GM13977 (cell line): ENCODE data around the gene KRT36.

Source experiments
- DNase-seq: peaks from one replicate; pipeline ENCODE4 v3.0.0; 2012; ENCODE audit warnings: low spot score
- in situ Hi-C: fragments of 300-500 bp; cut with MboI; formaldehyde crosslinking; loops from one replicate; pipeline ENCODE4 v1.12.0; 2022; ENCODE audit warnings: low sequenced_read_pairs, low pct_unique_long_range_greater_than_20kb, mixed read lengths, inconsistent platforms; ENCODE audit not compliant: unreplicated experiment
- TF ChIP-seq, protein P1 (sequence below): IDR thresholded peaks from 2 replicates; pipeline ENCODE4 v1.5.1; 2012; ENCODE audit warnings: mild to moderate bottlenecking, control low read depth; ENCODE audit not compliant: insufficient read depth; ENCODE audit errors: extremely low read depth, missing control alignments

The KRT36 gene

DNA sequence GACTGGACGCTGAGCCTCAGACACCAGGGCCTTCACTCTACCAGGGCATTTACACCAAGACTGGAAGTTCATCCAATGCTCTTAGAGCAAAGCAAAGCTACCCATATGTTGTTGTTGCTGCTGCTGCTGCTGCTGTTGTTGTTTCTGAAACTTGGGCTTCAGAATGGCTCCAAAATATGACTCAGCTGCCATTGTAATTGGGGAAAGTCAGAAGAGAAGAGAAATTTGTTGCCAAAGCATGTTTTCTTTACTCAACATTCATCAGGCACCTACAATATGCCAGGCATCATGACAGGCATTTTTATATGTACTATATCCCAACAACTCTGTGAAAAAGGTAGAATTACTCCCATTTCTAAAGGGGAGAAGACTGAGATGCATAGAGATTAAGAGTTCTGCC, 34.5 kb downstream of the KRT36 start:
- in situ Hi-C loops: no loop called here
- no peak for DNase-seq
- TF ChIP-seq, protein P1, sequence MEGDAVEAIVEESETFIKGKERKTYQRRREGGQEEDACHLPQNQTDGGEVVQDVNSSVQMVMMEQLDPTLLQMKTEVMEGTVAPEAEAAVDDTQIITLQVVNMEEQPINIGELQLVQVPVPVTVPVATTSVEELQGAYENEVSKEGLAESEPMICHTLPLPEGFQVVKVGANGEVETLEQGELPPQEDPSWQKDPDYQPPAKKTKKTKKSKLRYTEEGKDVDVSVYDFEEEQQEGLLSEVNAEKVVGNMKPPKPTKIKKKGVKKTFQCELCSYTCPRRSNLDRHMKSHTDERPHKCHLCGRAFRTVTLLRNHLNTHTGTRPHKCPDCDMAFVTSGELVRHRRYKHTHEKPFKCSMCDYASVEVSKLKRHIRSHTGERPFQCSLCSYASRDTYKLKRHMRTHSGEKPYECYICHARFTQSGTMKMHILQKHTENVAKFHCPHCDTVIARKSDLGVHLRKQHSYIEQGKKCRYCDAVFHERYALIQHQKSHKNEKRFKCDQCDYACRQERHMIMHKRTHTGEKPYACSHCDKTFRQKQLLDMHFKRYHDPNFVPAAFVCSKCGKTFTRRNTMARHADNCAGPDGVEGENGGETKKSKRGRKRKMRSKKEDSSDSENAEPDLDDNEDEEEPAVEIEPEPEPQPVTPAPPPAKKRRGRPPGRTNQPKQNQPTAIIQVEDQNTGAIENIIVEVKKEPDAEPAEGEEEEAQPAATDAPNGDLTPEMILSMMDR: no peak

DNA sequence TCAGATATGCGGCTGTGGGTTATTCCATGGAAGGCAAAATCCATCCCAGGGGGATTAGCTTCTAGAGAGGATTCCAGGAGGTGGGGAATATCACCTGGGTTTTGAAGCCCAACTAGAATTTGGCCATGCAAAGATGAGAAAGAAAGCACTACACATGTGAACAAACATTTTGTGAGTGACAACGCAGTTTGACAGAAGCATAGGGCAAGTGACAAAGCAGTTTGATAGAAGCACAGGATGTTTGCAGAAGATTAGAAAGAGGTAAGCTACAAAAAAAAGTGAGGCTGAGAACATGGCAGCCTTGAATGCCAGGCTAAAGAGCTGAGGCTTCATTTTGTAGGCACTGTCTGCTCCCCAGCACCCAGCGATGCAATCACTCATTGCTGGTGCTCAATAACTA, 36.6 kb downstream of the KRT36 start:
- TF ChIP-seq, protein P1: no peak
- in situ Hi-C loops: no loop called here
- DNase-seq: no peak

DNA sequence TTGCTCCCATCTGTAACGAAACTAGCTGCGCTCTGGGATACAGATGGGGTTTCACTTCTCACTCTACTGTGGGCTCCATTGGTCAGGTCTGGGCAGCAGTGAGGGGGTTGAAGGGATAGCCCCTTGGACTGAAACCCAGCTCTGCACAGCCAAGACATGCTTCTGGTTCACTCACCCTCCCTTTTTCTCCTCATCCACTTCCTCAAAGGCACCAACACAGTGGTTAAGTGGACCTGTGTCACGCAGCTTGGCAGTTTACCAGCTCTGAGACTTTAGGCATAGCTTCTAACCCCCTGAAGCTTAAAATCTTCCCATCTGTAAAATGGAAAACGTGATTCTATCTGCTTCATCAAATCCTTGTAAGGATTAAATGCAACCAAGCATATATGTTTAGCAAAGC, 37.4 kb downstream of the KRT36 start:
- in situ Hi-C loops: no loop called here
- no peak for DNase-seq
- TF ChIP-seq, protein P1: no peak

DNA sequence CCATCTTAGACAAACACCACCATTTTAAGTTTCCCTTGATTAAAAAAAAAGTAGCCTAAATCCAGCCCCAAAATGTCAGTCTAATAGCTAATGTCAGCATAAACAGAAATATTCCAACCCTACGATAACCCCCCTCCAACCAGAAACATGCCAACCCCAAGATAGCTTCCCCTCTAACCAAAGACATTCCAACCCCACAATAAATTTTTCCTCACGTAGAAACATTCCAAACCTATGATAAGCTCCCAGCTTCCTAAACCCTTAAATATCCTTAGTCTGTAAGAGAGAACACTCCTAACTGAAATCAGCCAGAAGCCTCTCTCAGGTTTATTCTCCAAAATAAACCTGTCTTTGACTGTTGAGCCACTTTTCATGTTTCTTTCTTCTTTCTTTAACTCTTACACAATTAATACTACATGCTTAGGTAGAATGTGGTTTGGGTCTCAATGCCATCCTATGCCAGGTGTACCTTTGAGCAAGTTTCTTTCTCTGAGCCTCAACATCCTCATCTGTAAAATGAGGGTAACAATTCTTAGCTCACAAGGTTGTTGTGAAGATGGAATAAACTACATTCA, 38.5 kb downstream of the KRT36 start:
- no peak for DNase-seq
- TF ChIP-seq, protein P1: no peak
- in situ Hi-C loops: no loop called here

- TF ChIP-seq, protein P1: no peak
- in situ Hi-C loops: no loop called here
- no peak for DNase-seq
These were observed 40.7 kb downstream of the KRT36 start for GRCh38 chr17:41449008-41449407.

DNA sequence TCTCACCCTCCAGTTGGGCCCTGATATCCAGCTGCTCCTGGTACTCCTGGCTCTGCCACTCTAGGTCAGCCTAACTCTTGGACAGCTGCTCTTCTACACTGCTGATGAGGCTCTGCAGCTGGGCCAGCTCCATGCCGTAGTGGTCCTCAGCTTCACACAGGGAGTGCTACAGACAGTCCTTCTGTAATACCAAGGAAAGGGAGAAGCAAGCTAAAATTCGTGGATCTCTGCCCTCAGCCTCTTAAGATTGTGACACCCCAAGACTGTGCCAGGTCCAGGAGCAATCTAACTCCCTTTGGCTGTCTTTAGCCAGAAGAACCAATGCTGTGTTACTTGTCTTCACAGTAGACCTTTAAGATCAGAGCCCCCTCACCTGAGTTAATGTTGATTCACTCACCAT, 41.2 kb downstream of the KRT36 start:
- TF ChIP-seq, protein P1: no peak
- no peak for DNase-seq
- in situ Hi-C loops: no loop called here

DNA sequence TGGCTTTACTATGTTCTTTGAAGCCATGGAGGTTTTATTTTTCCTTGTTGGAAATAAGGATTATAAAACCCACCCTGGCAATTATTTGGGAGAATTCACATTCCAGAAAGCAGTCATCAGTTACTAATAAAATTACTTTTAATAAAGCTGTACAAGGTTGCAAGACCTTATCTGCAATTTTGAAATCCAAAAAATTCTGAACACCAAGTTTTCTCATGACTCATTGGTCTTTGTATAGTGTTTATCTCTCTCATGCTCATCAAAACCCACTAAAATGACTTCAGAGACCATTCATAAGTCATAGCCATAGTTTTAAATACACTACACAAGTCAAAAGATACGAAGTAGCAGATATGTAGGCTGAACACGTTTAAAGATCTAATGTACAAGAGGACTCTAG, 42.9 kb downstream of the KRT36 start:
- DNase-seq: no peak
- TF ChIP-seq, protein P1: no peak
- in situ Hi-C loops: no loop called here
